SK-N-SH (cell line): Measurements from ENCODE around the gene TSTD1. TPM values are rescaled to one million over a fixed set of nuclear protein-coding genes. Genes with fewer than 3 reads are reported as not detected.

ENCODE experiments used
- CTCF ChIA-PET: fragments of 300-600, 350-600 bp; formaldehyde crosslinking; extraction: SDS; loops from one replicate; lab custom pipeline; 2021; lab: Yijun Ruan, JAX
- POLR2A ChIA-PET: fragments of 350-600 bp; sonication (Branson Sonifier 250); formaldehyde crosslinking; extraction: SDS; loops from one replicate; lab custom pipeline; 2020; ENCODE audit warnings: antibody characterized with exemption, inconsistent platforms; lab: Yijun Ruan, JAX
- DNase-seq: peaks from one replicate; pipeline ENCODE4 v3.0.0; 2012
- H2AFZ ChIP-seq: fragments of 200-600 bp; sonication (generic); 2 replicates; pipeline ENCODE4 v1.8.1; 2016; ENCODE audit warnings: antibody characterized with exemption, mild to moderate bottlenecking, low read depth
- H3F3A ChIP-seq: fragments of 200-600 bp; sonication (generic); replicated peaks from 2 replicates; pipeline ENCODE3; 2016; ENCODE audit warnings: antibody characterized with exemption, mild to moderate bottlenecking; ENCODE audit not compliant: insufficient read depth
- H3K27ac ChIP-seq, 2 experiments: fragments of 200-500 bp in 1 of 2; fragments of 200-600 bp in 1 of 2; sonication (Bioruptor generic) in 1 of 2; sonication (generic), shearing (Covaris generic) in 1 of 2; 2 replicates each; pipeline versions ENCODE4 v1.5.1 to v1.6.1; 2014 to 2016; ENCODE audit warnings: low read depth in 2 of 2, inconsistent platforms in 1 of 2, low read length in 1 of 2, mild to moderate bottlenecking in 1 of 2, mixed read lengths in 1 of 2
- H3K27me3 ChIP-seq: fragments of 200-600 bp; sonication (generic), shearing (Covaris generic); 2 replicates; pipeline ENCODE4 v1.6.1; 2016; ENCODE audit warnings: mixed run types; ENCODE audit not compliant: insufficient read depth
- H3K36me3 ChIP-seq, 2 experiments: fragments of 200-500 bp in 1 of 2; fragments of 200-600 bp in 1 of 2; sonication (Bioruptor generic) in 1 of 2; sonication (generic) in 1 of 2; replicated peaks in 1 of 2; 2 replicates each; pipeline versions ENCODE3 to v1.5.1; 2014 to 2016; ENCODE audit warnings: low read length in 1 of 2, mild to moderate bottlenecking in 1 of 2; ENCODE audit not compliant: insufficient read depth in 2 of 2, control insufficient read depth in 1 of 2
- H3K4me1 ChIP-seq, 2 experiments: fragments of 200-500 bp in 1 of 2; fragments of 200-600 bp in 1 of 2; sonication (Bioruptor generic) in 1 of 2; sonication (generic), shearing (Covaris generic) in 1 of 2; 2 replicates each; pipeline versions ENCODE4 v1.5.1 to v1.6.1; 2014 to 2016; ENCODE audit warnings: low read depth in 1 of 2, low read length in 1 of 2, mixed run types in 1 of 2; ENCODE audit not compliant: insufficient read depth in 2 of 2, control insufficient read depth in 1 of 2
- H3K4me2 ChIP-seq: fragments of 200-600 bp; sonication (generic), shearing (Covaris generic); 2 replicates; pipeline ENCODE4 v1.6.1; 2017; ENCODE audit warnings: mixed run types
- H3K4me3 ChIP-seq, 2 experiments: fragments of 200-500 bp in 1 of 2; fragments of 200-600 bp in 1 of 2; sonication (Bioruptor generic) in 1 of 2; sonication (generic), shearing (Covaris generic) in 1 of 2; 2 replicates each; pipeline versions ENCODE4 v1.5.1 to v1.8.1; 2014 to 2016; ENCODE audit warnings: low read depth in 2 of 2, inconsistent platforms in 1 of 2, low read length in 1 of 2, mild to moderate bottlenecking in 1 of 2, mixed read lengths in 1 of 2, moderate library complexity in 1 of 2
- H3K79me2 ChIP-seq: fragments of 200-600 bp; sonication (generic); 2 replicates; pipeline ENCODE4 v1.8.1; 2017; ENCODE audit warnings: mild to moderate bottlenecking; ENCODE audit not compliant: insufficient read depth
- H3K9ac ChIP-seq: fragments of 200-600 bp; sonication (generic); 2 replicates; pipeline ENCODE4 v1.6.1; 2017; ENCODE audit warnings: mixed run types
- H3K9me2 ChIP-seq: fragments of 200-600 bp; sonication (generic); 2 replicates; pipeline ENCODE4 v1.6.1; 2017; ENCODE audit warnings: mixed run types
- H3K9me3 ChIP-seq: fragments of 200-600 bp; sonication (generic); 2 replicates; pipeline ENCODE4 v1.6.1; 2017; ENCODE audit warnings: mixed run types, mild to moderate bottlenecking, moderate library complexity
- H4K20me1 ChIP-seq: fragments of 200-600 bp; sonication (generic); 2 replicates; pipeline ENCODE4 v1.6.1; 2017; ENCODE audit warnings: mild to moderate bottlenecking, mixed run types; ENCODE audit not compliant: insufficient read depth
- FOSL2 ChIP-seq: IDR thresholded peaks from 2 replicates; pipeline ENCODE4 v1.4.0; 2012; ENCODE audit warnings: low read depth, mild to moderate bottlenecking, moderate library complexity, borderline replicate concordance
- GATA2 ChIP-seq: sonication (generic); formaldehyde crosslinking; IDR thresholded peaks from 2 replicates; pipeline ENCODE4 v1.5.0; 2020; ENCODE audit warnings: mild to moderate bottlenecking, missing genetic modification reagents
- PBX3 ChIP-seq: IDR thresholded peaks from 2 replicates; pipeline ENCODE4; 2012
- WGBS: methylation state at CpG from one replicate; pipeline ENCODE4 v1.1.6; 2017; ENCODE audit warnings: low lambda C conversion rate; 5-methylcytosine and 5-hydroxymethylcytosine counted together
- polyA plus RNA-seq, 3 experiments: library from polyadenylated mRNA; depleted of rRNA; stranded (reverse); fragments of >200 nt; gene quantifications; 2 replicates each; pipeline ENCODE4 v1.2.3, GENCODE V29; 2012
- TF ChIP-seq, protein P1 (sequence below): IDR thresholded peaks from 2 replicates; pipeline ENCODE4 v1.6.1; 2012; ENCODE audit warnings: mild to moderate bottlenecking, low read depth, low read length, moderate library complexity

TSTD1 gene
- polyA plus RNA-seq, 1 of the 3 experiments (the other 2 are of a cell fraction), result 93.9 TPM

GRCh38 chr1:161021970-161022353 lies 16.8 kb downstream of the TSTD1 start:
- ChIA-PET POLR2A (no interaction called here), CTCF (no interaction called here)
- peaks cover 0 to 2% of the 10 kb centered on the region in 2 experiments; a peak in 1 of 4 replicates for H3K4me1 ChIP-seq
- H3K4me2 ChIP-seq, result peak overlapping the region; percentile 76; the same call in 1 of the 2 replicates
- 76% methylated on average over 2 of the region's 2 CpGs for WGBS
- H2AFZ ChIP-seq, result no peak overlapping the region
- H3K4me3 ChIP-seq, result no peak overlapping the region
- no peak for DNase-seq
- H3K9me3 ChIP-seq, result no peaks in the 10 kb centered on the region
- no peaks in the 10 kb centered on the region for H4K20me1 ChIP-seq
- H3K27ac ChIP-seq, result no peak overlapping the region
- no peaks in the 10 kb centered on the region for H3K36me3 ChIP-seq
- H3F3A ChIP-seq, result peaks cover 7% of the 10 kb centered on the region
- TF ChIP-seq GATA2 (CRISPR knock-in tag) (no peak), PBX3 (no peak)
- TF ChIP-seq, protein P1, sequence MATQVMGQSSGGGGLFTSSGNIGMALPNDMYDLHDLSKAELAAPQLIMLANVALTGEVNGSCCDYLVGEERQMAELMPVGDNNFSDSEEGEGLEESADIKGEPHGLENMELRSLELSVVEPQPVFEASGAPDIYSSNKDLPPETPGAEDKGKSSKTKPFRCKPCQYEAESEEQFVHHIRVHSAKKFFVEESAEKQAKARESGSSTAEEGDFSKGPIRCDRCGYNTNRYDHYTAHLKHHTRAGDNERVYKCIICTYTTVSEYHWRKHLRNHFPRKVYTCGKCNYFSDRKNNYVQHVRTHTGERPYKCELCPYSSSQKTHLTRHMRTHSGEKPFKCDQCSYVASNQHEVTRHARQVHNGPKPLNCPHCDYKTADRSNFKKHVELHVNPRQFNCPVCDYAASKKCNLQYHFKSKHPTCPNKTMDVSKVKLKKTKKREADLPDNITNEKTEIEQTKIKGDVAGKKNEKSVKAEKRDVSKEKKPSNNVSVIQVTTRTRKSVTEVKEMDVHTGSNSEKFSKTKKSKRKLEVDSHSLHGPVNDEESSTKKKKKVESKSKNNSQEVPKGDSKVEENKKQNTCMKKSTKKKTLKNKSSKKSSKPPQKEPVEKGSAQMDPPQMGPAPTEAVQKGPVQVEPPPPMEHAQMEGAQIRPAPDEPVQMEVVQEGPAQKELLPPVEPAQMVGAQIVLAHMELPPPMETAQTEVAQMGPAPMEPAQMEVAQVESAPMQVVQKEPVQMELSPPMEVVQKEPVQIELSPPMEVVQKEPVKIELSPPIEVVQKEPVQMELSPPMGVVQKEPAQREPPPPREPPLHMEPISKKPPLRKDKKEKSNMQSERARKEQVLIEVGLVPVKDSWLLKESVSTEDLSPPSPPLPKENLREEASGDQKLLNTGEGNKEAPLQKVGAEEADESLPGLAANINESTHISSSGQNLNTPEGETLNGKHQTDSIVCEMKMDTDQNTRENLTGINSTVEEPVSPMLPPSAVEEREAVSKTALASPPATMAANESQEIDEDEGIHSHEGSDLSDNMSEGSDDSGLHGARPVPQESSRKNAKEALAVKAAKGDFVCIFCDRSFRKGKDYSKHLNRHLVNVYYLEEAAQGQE, result no peak
- H3K9ac ChIP-seq, result no peak overlapping the region
- no peaks in the 10 kb centered on the region for H3K9me2 ChIP-seq
- no peaks in the 10 kb centered on the region for H3K27me3 ChIP-seq
- no peaks in the 10 kb centered on the region for H3K79me2 ChIP-seq

DNA sequence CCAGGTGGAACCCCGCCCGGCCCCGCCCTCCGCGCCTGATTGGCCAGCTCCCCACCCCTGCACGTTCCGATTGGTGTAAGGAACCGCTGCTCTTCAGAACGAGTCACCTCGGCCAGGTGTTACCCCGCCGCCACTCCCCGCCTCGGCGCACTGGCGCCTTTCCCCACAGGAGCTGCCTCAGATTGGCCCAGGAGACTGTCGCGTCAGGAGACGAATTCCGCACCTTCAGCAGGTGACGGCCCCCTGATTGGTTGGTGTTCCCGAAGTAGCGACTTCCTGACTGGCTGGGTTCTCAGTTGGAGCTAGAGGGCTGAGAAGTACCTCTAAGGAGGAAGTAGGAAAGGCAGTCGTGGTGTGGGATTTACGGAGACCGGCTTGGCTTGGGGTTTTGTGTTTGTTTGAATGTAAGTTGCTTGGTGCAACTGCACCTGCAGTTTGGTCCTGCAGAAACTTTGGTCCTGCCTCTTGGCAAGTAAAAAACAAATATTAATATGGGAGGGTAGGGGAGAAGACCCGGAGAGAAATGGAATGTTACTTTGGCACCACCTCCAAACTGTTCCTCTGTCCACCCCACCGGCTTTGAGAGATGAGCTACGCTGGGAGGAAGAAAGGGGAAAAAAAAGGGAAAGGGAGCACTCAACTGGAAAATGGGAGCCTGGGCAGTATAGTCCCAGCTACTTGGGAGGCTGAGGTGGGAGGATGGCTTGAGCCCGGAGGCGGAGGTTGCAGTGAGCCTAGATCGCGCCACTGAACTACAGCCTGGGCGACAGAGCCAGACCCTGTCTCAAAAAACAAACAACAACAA lies 17.4 kb downstream of the TSTD1 start:
- no peaks in the 10 kb centered on the region for H4K20me1 ChIP-seq
- H3K4me2 ChIP-seq, result peak overlapping the region; percentile 76
- no peaks in the 10 kb centered on the region for H3K9me2 ChIP-seq
- peak; percentile 37; the same call in 1 of the 2 replicates for TF ChIP-seq PBX3
- TF ChIP-seq FOSL2, result no peak
- ChIA-PET POLR2A (no interaction called here), CTCF (no interaction called here)
- peak overlapping the region; percentile 74 for H2AFZ ChIP-seq
- H3K36me3 ChIP-seq, result no peaks in the 10 kb centered on the region
- H3F3A ChIP-seq, result peaks cover 5% of the 10 kb centered on the region
- DNase-seq, result peak; percentile 59
- no peak overlapping the region for H3K9ac ChIP-seq
- no peaks in the 10 kb centered on the region for H3K27me3 ChIP-seq
- 68% methylated on average over 23 of the region's 34 CpGs for WGBS
- no peak overlapping the region for H3K27ac ChIP-seq
- no peaks in the 10 kb centered on the region for H3K9me3 ChIP-seq
- no peaks in the 10 kb centered on the region for H3K79me2 ChIP-seq
- peaks cover 0 to 2% of the 10 kb centered on the region in 2 experiments; a peak in 1 of 4 replicates for H3K4me1 ChIP-seq
- H3K4me3 ChIP-seq, result peak overlapping the region; percentile 44 to 61
